Testis (tissue), 2 donors: Measurements from ENCODE around the gene AGFG2.
"Not testable (repeated sequence)": the region's sequence is repeated elsewhere in the genome, so short reads cannot be mapped to it uniquely, and the experiment has no call there.

Source experiments
- CTCF ChIP-seq, 3 experiments: fragments of 450-650 bp in 2 of 3; fragments of 200-600 bp in 1 of 3; sonication (generic) in 1 of 3; IDR thresholded peaks; one replicate each; pipeline ENCODE4 v1.5.1; 2016 to 2019; ENCODE audit warnings: antibody characterized with exemption in 3 of 3, mild to moderate bottlenecking in 2 of 3, moderate library complexity in 1 of 3
- POLR2A ChIP-seq: fragments of 450-650 bp; IDR thresholded peaks from one replicate; pipeline ENCODE4 v1.6.1; 2017; ENCODE audit warnings: antibody characterized with exemption, mild to moderate bottlenecking, moderate library complexity

- not testable (repeated sequence) for TF ChIP-seq POLR2A; CTCF (IDR thresholded peaks at IDR 0.05)
These were observed 9.4 kb downstream of the AGFG2 start for GRCh38 chr7:100548446-100548845.
